Kidney glomerular epithelial cell (primary cell): ENCODE results near the gene MLH3.

Experiments used
- DNase-seq: peaks from one replicate; lab custom pipeline; 2025; lab: John Stamatoyannopoulos, UW

MLH3 gene

GRCh38 chr14:74984236-74985027 is 66.8 kb downstream of the MLH3 start:
- no peak for DNase-seq

GRCh38 chr14:74983343-74983742 is 67.9 kb downstream of the MLH3 start:
- DNase-seq = no peak

- no peak for DNase-seq
Measured at GRCh38 chr14:74982661-74983060, 68.6 kb downstream of the MLH3 start.

GRCh38 chr14:74981833-74982232 is 69.4 kb downstream of the MLH3 start:
- no peak for DNase-seq

- no peak for DNase-seq
Measured at GRCh38 chr14:74981462-74981782, 69.8 kb downstream of the MLH3 start.

GRCh38 chr14:74980731-74981461 is 70.4 kb downstream of the MLH3 start:
- DNase-seq = peak; percentile 5

- DNase-seq = no peak
Measured at GRCh38 chr14:74980398-74980730, 70.9 kb downstream of the MLH3 start.

- no peak for DNase-seq
Measured at GRCh38 chr14:74979442-74980397, 71.5 kb downstream of the MLH3 start.

- no peak for DNase-seq
Measured at GRCh38 chr14:74979029-74979428, 72.2 kb downstream of the MLH3 start.

- DNase-seq = no peak
Measured at GRCh38 chr14:74978416-74978947, 72.8 kb downstream of the MLH3 start.

- no peak for DNase-seq
Measured at GRCh38 chr14:74977901-74978385, 73.3 kb downstream of the MLH3 start.

GRCh38 chr14:74977164-74977900 is 73.9 kb downstream of the MLH3 start:
- no peak for DNase-seq

GRCh38 chr14:74976264-74977113 is 74.8 kb downstream of the MLH3 start:
- no peak for DNase-seq

- DNase-seq = no peak
Measured at GRCh38 chr14:74975059-74975810, 76.0 kb downstream of the MLH3 start.

GRCh38 chr14:74974364-74975058 is 76.8 kb downstream of the MLH3 start:
- DNase-seq = no peak

- DNase-seq = no peak
Measured at GRCh38 chr14:74973905-74974363, 77.3 kb downstream of the MLH3 start.

GRCh38 chr14:74973003-74973653 is 78.1 kb downstream of the MLH3 start:
- DNase-seq = no peak

GRCh38 chr14:74968811-74969210 is 82.5 kb downstream of the MLH3 start:
- DNase-seq = no peak
